GM15510 (cell line): ENCODE data around the gene SUGP1.

Experiments used
- POLR2A ChIP-seq: IDR thresholded peaks from 3 replicates; pipeline ENCODE4 v1.6.1; 2011; ENCODE audit warnings: borderline replicate concordance; ENCODE audit not compliant: insufficient read length; ENCODE audit errors: extremely low read depth

SUGP1 gene

GRCh38 chr19:19347401-19348110 lies 27.2 kb upstream of the SUGP1 start:
- no peak for TF ChIP-seq POLR2A

DNA sequence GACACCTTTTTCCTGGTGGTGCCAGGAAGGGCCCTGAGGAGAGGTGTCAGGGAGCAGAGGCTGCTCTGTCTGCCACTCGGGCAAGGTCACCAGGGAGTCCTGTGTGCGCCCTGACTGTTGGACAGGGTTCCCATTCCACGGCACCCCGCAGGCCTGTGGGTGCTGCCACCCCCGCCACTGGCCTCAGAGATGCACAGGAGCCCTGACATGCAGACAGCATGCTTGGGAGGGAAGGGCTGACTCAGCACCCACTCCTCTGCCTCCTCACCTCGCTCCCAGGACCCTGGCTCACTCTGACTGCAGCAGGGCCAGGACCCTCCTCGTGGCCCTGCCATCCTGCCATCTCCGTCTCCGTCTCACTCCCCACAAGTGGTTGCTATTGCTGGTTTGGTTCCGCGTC lies 25.7 kb upstream of the SUGP1 start:
- TF ChIP-seq POLR2A: no peak

DNA sequence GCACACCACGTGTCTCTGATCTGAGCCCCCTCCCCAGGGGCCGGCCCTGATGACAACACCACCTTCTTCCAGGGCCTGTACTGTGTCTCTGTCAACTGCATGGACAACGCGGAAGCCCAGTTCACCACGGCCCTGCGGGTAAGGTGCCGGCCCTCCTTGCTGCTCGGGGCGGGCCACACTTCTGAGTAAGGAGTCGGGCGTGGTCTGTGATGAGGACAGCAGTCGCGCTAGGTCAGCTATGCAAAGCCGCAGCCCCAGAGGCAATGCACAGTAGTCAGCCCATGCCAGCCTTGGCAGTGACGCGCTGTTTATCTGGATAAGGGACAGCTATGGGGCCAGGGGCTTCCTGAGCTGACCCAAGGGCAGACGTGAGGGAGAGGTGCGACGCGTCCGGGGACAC lies 24.9 kb upstream of the SUGP1 start:
- no peak for TF ChIP-seq POLR2A

- no peak for TF ChIP-seq POLR2A
These were observed 23.5 kb upstream of the SUGP1 start for GRCh38 chr19:19343762-19344161.

DNA sequence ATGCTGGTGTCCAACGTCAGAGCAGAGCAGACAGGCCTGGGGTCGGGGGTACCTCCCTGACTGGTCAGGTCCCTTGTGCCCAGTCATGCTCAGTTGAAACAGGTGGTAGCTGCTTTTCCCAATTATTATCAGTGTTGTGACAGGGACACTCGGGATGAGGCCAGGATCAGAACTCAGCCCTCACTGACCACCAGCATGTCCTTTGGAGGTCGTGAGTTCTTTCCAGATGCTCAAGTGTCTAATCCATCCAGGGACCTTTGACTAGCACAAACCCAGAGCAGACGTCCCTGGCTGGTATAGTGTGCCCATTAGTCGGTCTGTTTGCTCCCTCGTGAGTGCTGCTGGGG lies 22.7 kb upstream of the SUGP1 start:
- TF ChIP-seq POLR2A: no peak

- TF ChIP-seq POLR2A: no peak
These were observed 22.0 kb upstream of the SUGP1 start for GRCh38 chr19:19342086-19343015.

DNA sequence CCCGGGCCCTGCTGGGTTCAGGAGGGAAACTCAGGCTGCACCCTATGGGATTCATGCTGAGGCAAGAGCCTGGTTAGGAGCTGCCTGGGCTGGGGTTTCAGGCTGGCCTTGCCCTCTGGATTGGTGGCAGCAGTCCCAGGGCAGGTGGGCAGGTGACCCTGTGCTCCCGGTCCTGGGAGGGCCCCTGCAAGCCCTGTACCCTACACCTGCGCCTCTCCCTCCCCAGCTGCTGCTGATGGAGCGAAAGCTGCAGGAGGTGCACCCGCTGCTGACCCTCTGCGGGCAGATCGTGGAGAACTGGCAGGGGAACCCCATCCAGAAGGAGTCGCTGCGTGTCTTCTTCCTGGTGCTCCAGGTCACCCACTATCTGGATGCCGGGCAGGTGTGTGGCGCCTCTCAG lies 20.7 kb upstream of the SUGP1 start:
- no peak for TF ChIP-seq POLR2A

DNA sequence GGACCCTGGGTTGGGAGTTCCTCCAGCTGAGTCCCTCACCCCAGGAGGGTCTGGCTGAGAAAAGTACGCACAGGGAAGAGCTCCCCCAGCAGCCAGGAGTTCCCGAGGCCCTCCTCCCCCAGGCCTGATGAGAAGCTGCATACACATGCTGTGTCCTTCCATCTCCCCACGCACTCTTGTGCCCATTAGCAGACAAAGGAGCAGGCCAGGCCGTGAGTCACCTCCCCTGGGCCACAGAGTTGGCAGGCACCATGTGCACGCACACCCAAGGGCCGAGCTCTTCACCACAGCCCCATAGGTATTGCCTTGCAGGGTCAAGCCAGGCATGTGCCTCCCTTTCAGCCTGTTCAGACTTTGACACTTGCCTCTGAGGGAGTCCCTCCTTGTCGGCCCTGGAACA lies 17.8 kb upstream of the SUGP1 start:
- TF ChIP-seq POLR2A: no peak

- no peak for TF ChIP-seq POLR2A
These were observed 16.8 kb upstream of the SUGP1 start for GRCh38 chr19:19337120-19337519.

GRCh38 chr19:19336597-19336996 lies 16.3 kb upstream of the SUGP1 start:
- no peak for TF ChIP-seq POLR2A

DNA sequence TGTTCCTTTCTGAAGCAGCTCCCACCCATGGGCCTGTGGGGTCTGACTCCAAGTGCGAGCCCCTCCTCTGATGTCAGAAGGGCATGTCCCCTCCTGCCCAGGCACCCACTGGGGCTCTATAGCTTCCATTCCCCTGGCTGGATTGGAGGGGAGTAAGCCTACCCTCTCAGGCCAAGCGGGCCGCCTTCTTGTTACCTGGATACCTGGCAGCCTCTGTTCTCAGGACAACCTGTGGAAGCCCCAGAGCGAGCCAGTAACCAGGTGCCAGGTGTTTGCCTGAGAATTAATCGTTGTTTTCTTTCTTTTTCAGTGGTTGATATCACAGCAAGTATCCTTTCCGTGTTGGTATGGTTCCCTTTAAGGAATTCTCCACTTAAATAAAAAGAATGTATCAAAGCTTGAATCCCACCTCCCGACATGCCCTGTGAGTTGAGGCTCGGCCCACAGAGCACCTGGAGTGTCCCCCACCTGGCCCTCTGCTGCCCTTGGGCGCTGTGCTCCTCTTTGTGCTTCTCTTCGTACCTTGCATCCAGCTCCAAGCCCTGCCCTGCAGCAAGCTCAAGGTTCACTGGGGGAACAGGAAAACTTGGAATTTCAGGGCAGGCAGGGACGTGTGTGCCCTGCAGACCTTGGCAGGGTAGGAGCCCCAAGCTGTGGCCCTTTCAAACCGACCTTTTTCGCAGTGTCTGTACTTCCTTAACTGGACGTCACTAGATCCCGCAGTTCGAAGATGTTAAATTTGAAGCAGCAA lies 15.3 kb upstream of the SUGP1 start:
- no peak for TF ChIP-seq POLR2A

GRCh38 chr19:19334989-19335344 lies 14.7 kb upstream of the SUGP1 start:
- no peak for TF ChIP-seq POLR2A

GRCh38 chr19:19334063-19334988 lies 14.0 kb upstream of the SUGP1 start:
- TF ChIP-seq POLR2A: no peak

- TF ChIP-seq POLR2A: no peak
These were observed 8.8 kb upstream of the SUGP1 start for GRCh38 chr19:19329126-19329525.
